Measurements from ENCODE around the gene CBLN3.
"Not testable (repeated sequence)": the region's sequence is repeated elsewhere in the genome, so short reads cannot be mapped to it uniquely, and the experiment has no call there.

CBLN3 gene

GRCh38 chr14:24403294-24403998, 26.0 kb downstream of the CBLN3 start:
- no peak for DNase-seq (ENCODE audit: low read depth)

- no peak for DNase-seq (ENCODE audit: low read depth)
These were observed 27.4 kb downstream of the CBLN3 start for GRCh38 chr14:24401810-24402702.

GRCh38 chr14:24399999-24400718, 29.3 kb downstream of the CBLN3 start:
- DNase-seq (ENCODE audit: low read depth) = no peak

- no peak for DNase-seq (ENCODE audit: low read depth)
These were observed 30.0 kb downstream of the CBLN3 start for GRCh38 chr14:24399447-24399822.

- no peak for DNase-seq (ENCODE audit: low read depth)
These were observed 30.6 kb downstream of the CBLN3 start, which contains the start of gene NYNRIN for GRCh38 chr14:24398653-24399446. TSS of gene NYNRIN (plus strand) at chr14:24399003. CDS start at chr14:24399247, 244 bp downstream.

GRCh38 chr14:24398293-24398652, 31.2 kb downstream of the CBLN3 start:
- no peak for DNase-seq (ENCODE audit: low read depth)

- DNase-seq (ENCODE audit: low read depth) = no peak
These were observed 31.7 kb downstream of the CBLN3 start for GRCh38 chr14:24397639-24398292.

- no peak for DNase-seq (ENCODE audit: low read depth)
These were observed 33.6 kb downstream of the CBLN3 start for GRCh38 chr14:24395609-24396582.

GRCh38 chr14:24394275-24394674, 35.2 kb downstream of the CBLN3 start:
- no peak for DNase-seq (ENCODE audit: low read depth)

- no peak for DNase-seq (ENCODE audit: low read depth)
These were observed 37.0 kb downstream of the CBLN3 start for GRCh38 chr14:24392325-24393091.

- DNase-seq (ENCODE audit: low read depth) = no peak
These were observed 38.6 kb downstream of the CBLN3 start for GRCh38 chr14:24390701-24391468.

- no peak for DNase-seq (ENCODE audit: low read depth)
These were observed 40.1 kb downstream of the CBLN3 start for GRCh38 chr14:24389226-24389848.

GRCh38 chr14:24388474-24389179, 40.8 kb downstream of the CBLN3 start:
- DNase-seq (ENCODE audit: low read depth) = no peak

GRCh38 chr14:24387579-24387978, 41.9 kb downstream of the CBLN3 start:
- not testable (repeated sequence) for DNase-seq (ENCODE audit: low read depth)

- DNase-seq (ENCODE audit: low read depth) = no peak
These were observed 42.5 kb downstream of the CBLN3 start for GRCh38 chr14:24387009-24387345.

- no peak for DNase-seq (ENCODE audit: low read depth)
These were observed 43.9 kb downstream of the CBLN3 start for GRCh38 chr14:24385524-24385923.

GRCh38 chr14:24384169-24384568, 45.3 kb downstream of the CBLN3 start:
- no peak for DNase-seq (ENCODE audit: low read depth)

- DNase-seq (ENCODE audit: low read depth) = no peak
These were observed 47.5 kb downstream of the CBLN3 start for GRCh38 chr14:24382064-24382371.
